A673 (cell line): ENCODE results near the gene CALCA. TPM values are rescaled to one million over a fixed set of nuclear protein-coding genes. Genes with fewer than 3 reads are reported as not detected.

Source experiments
- BruUV-seq: library from RNA; stranded (reverse); fragments of 400-500 nt; replicated peaks from 2 replicates; lab custom pipeline; 2021; lab: Mats Ljungman, UMichigan
- CTCF ChIA-PET: fragments of 300-600 bp; sonication (Branson Sonifier 250); formaldehyde crosslinking; loops from one replicate; lab custom pipeline; 2022; ENCODE audit warnings: antibody characterized with exemption; lab: Charles Lee
- POLR2A ChIA-PET: fragments of 300-600 bp; sonication (Branson Sonifier 250); formaldehyde crosslinking; loops from one replicate; lab custom pipeline; 2022; ENCODE audit warnings: antibody characterized with exemption; ENCODE audit not compliant: low non-redundant PET; lab: Charles Lee
- DNase-seq: peaks from one replicate; pipeline ENCODE4 v3.0.0-alpha.2; 2015; ENCODE audit warnings: low spot score
- H3K27ac ChIP-seq: fragments of 200-600 bp; sonication (generic); 2 replicates; pipeline ENCODE4 v1.5.1; 2016; ENCODE audit warnings: mixed run types, low read depth, mild to moderate bottlenecking, mixed read lengths, antibody characterized with exemption, low read length; ENCODE audit not compliant: poor library complexity, severe bottlenecking
- H3K27me3 ChIP-seq: fragments of 200-600 bp; sonication (generic); replicated peaks from 2 replicates; pipeline ENCODE4 v1.6.1; 2017; ENCODE audit warnings: mixed run types, low read depth, mild to moderate bottlenecking, mixed read lengths, antibody characterized with exemption, low read length; ENCODE audit not compliant: insufficient read depth, poor library complexity
- H3K36me3 ChIP-seq: fragments of 200-600 bp; sonication (generic); 2 replicates; pipeline ENCODE4 v1.6.1; 2016; ENCODE audit warnings: mixed run types, mild to moderate bottlenecking, mixed read lengths, antibody characterized with exemption, low read length; ENCODE audit not compliant: insufficient read depth, poor library complexity, severe bottlenecking
- H3K4me1 ChIP-seq: fragments of 200-600 bp; sonication (generic); 2 replicates; pipeline ENCODE4 v1.6.1; 2017; ENCODE audit warnings: mixed run types, mild to moderate bottlenecking, mixed read lengths, antibody characterized with exemption, low read length; ENCODE audit not compliant: insufficient read depth, poor library complexity, severe bottlenecking
- H3K4me3 ChIP-seq: fragments of 200-600 bp; sonication (generic); 2 replicates; pipeline ENCODE4 v1.5.1; 2016; ENCODE audit warnings: low read depth, mixed run types, mild to moderate bottlenecking, mixed read lengths, low read length; ENCODE audit not compliant: poor library complexity, severe bottlenecking
- H3K9me3 ChIP-seq: fragments of 200-600 bp; sonication (generic); 2 replicates; pipeline ENCODE4 v1.6.1; 2016; ENCODE audit warnings: mixed run types, low read depth, mild to moderate bottlenecking, mixed read lengths, antibody characterized with exemption, low read length; ENCODE audit not compliant: poor library complexity, severe bottlenecking
- EZH2 ChIP-seq: fragments of 200-600 bp; sonication (generic); IDR thresholded peaks from 2 replicates; pipeline ENCODE4 v1.6.1; 2017; ENCODE audit warnings: borderline replicate concordance, low read depth, mild to moderate bottlenecking, mixed read lengths, antibody characterized with exemption, low read length; ENCODE audit not compliant: poor library complexity, severe bottlenecking
- intact Hi-C: fragments of 100-400 bp; cut with micrococcal nuclease; formaldehyde crosslinking; loops from one replicate; pipeline ENCODE4 v1.10.0; 2022; ENCODE audit not compliant: unreplicated experiment
- total RNA-seq: library from RNA; stranded (reverse); gene quantifications from 2 replicates; pipeline ENCODE4 v1.2.3, GENCODE V29; 2021
- TF ChIP-seq, protein P1 (sequence below): fragments of 300-800, 200-600 bp; sonication (generic); conservative IDR thresholded peaks from 2 replicates; pipeline ENCODE4 v1.5.1; 2017; ENCODE audit warnings: low read depth, mild to moderate bottlenecking, antibody characterized with exemption, low read length, moderate library complexity, mixed read lengths

CALCA gene
- total RNA-seq, 1 experiment from 2014 or later: 2.2 TPM

DNA sequence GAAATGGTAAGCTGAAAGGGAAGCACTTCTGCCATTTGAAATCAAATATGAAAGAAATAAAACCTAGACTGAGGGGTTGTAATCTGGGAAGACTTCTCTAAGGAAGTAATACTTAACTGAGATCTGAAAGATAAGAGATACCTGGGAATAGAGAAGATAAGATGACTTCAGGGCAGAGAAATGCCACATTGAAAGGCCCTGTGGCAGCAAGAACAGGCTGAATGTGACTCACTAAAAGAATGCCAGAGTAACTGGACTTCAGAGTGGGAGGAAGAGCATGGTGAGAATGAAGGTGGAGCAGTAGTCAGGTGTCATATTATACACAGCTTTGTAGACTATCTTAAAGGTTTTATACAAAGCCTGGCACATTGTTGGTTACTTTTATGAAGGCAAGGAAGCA is 17.6 kb downstream of the CALCA start:
- no peak for DNase-seq
- POLR2A ChIA-PET: no interaction called here
- no peak for TF ChIP-seq EZH2
- TF ChIP-seq, protein P1, sequence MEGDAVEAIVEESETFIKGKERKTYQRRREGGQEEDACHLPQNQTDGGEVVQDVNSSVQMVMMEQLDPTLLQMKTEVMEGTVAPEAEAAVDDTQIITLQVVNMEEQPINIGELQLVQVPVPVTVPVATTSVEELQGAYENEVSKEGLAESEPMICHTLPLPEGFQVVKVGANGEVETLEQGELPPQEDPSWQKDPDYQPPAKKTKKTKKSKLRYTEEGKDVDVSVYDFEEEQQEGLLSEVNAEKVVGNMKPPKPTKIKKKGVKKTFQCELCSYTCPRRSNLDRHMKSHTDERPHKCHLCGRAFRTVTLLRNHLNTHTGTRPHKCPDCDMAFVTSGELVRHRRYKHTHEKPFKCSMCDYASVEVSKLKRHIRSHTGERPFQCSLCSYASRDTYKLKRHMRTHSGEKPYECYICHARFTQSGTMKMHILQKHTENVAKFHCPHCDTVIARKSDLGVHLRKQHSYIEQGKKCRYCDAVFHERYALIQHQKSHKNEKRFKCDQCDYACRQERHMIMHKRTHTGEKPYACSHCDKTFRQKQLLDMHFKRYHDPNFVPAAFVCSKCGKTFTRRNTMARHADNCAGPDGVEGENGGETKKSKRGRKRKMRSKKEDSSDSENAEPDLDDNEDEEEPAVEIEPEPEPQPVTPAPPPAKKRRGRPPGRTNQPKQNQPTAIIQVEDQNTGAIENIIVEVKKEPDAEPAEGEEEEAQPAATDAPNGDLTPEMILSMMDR: no peak
- Histone ChIP-seq H3K4me1 (no peaks in the 10 kb centered on the region), H3K4me3 (no peak overlapping the region), H3K9me3 (no peaks in the 10 kb centered on the region), H3K27me3 (no peaks in the 10 kb centered on the region), H3K27ac (no peak overlapping the region), H3K36me3 (no peaks in the 10 kb centered on the region)
- intact Hi-C loops: no loop called here
- CTCF ChIA-PET: no interaction called here
- no TSS peak for BruUV-seq

DNA sequence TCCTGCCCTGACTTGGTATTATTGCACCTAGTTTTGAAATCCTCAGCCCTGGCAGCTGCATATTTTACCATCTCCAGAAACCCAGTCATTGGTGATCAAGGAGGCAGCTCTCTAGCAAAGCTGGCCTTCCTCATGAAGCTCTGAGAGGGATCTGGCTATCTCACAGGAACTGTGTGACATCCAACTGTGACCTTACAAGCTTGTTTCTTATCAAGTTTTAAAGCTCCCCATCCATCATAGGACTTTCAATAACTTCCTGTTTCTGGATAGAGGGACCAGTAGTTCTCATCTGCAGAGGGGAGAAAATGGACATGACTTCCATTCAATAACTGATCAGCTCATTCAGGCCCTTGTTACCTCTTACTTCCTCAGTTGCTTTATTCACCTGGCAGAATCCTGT is 18.2 kb downstream of the CALCA start:
- no peaks in the 10 kb centered on the region for H3K27me3 ChIP-seq
- POLR2A ChIA-PET: no interaction called here
- DNase-seq: no peak
- CTCF ChIA-PET: no interaction called here
- no peaks in the 10 kb centered on the region for H3K4me1 ChIP-seq
- no peaks in the 10 kb centered on the region for H3K9me3 ChIP-seq
- H3K36me3 ChIP-seq: no peaks in the 10 kb centered on the region
- TF ChIP-seq, protein P1: no peak
- TF ChIP-seq EZH2: no peak
- intact Hi-C loops: no loop called here
- no peak overlapping the region for H3K4me3 ChIP-seq
- BruUV-seq: no TSS peak
- H3K27ac ChIP-seq: no peak overlapping the region

DNA sequence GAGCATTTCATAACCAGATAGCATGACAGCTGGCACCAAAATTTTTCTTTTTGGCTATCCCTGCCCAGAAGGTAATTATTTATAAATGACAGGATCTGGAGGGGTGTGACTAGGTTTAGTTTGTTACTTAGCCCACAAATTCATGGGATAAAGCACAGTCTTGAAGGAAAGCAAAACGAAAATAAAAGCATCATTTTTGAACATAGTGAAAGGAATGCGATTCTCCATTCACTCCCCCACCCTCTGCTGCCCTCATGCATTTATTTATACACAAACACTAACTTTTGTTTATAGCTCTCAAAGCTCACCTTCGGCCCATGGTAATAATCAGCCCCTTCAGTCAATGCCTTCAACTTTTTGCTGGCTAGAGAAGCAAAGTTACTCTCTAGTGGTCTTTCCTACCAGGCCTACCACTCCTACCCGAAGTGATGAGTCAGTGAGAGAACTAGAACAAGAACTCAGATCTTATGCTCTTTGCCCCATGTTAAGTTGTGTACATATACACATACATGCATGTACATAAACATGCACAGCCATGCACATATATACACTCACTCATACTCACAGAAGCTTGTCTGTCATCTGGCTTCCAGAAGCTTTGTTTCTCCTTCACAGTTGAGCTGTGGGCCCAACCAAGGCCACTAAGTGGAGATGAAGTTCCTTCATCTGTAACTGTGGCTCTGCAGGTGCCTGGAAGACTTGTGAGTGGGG is 22.6 kb downstream of the CALCA start:
- H3K4me1 ChIP-seq: no peaks in the 10 kb centered on the region
- no peaks in the 10 kb centered on the region for H3K27me3 ChIP-seq

More for the DNA sequence above, 22.6 kb downstream of the CALCA start:
- intact Hi-C loops: no loop called here
- no TSS peak for BruUV-seq
- H3K36me3 ChIP-seq: no peaks in the 10 kb centered on the region
- POLR2A ChIA-PET: no interaction called here
- TF ChIP-seq, protein P1: no peak
- TF ChIP-seq EZH2: no peak
- H3K9me3 ChIP-seq: no peaks in the 10 kb centered on the region
- no peak overlapping the region for H3K27ac ChIP-seq
- no peak for DNase-seq
- no peak overlapping the region for H3K4me3 ChIP-seq
- CTCF ChIA-PET: no interaction called here
